HEK293T (cell line): ENCODE measurements around the gene AP1G1.

Source experiments
- ARNT ChIP-seq: fragments of 450-650 bp; IDR thresholded peaks from 2 replicates; pipeline ENCODE4 v1.6.1; 2017; ENCODE audit warnings: mild to moderate bottlenecking
- BHLHE40 ChIP-seq: fragments of 450-650 bp; IDR thresholded peaks from 2 replicates; pipeline ENCODE4 v1.6.1; 2016; ENCODE audit warnings: mild to moderate bottlenecking, moderate library complexity, borderline replicate concordance
- CTBP1 ChIP-seq: fragments of 450-650 bp; IDR thresholded peaks from 2 replicates; pipeline ENCODE4 v1.6.1; 2016; ENCODE audit warnings: borderline replicate concordance
- ELF4 ChIP-seq: fragments of 450-650 bp; IDR thresholded peaks from 2 replicates; pipeline ENCODE4 v1.6.1; 2017; ENCODE audit warnings: antibody characterized with exemption
- FOXA1 ChIP-seq: fragments of 450-650 bp; IDR thresholded peaks from 2 replicates; pipeline ENCODE4 v1.6.1; 2016; ENCODE audit warnings: mild to moderate bottlenecking
- FOXK2 ChIP-seq: fragments of 450-650 bp; IDR thresholded peaks from 2 replicates; pipeline ENCODE4 v1.6.1; 2016; ENCODE audit warnings: mild to moderate bottlenecking
- FOXM1 ChIP-seq: fragments of 450-650 bp; IDR thresholded peaks from 2 replicates; pipeline ENCODE4 v1.6.1; 2017; ENCODE audit warnings: mild to moderate bottlenecking, borderline replicate concordance
- L3MBTL2 ChIP-seq: fragments of 450-650 bp; conservative IDR thresholded peaks from 2 replicates; pipeline ENCODE4 v1.6.1; 2016; ENCODE audit warnings: mild to moderate bottlenecking
- NFRKB ChIP-seq: fragments of 450-650 bp; IDR thresholded peaks from 2 replicates; pipeline ENCODE4 v1.6.1; 2016; ENCODE audit warnings: mild to moderate bottlenecking, moderate library complexity
- PKNOX1 ChIP-seq: fragments of 450-650 bp; IDR thresholded peaks from 2 replicates; pipeline ENCODE4 v1.6.1; 2016
- SP1 ChIP-seq: fragments of 450-650 bp; IDR thresholded peaks from 2 replicates; pipeline ENCODE4 v1.6.1; 2017
- SUZ12 ChIP-seq: fragments of 450-650 bp; IDR thresholded peaks from 2 replicates; pipeline ENCODE4 v1.6.1; 2016; ENCODE audit warnings: mild to moderate bottlenecking
- TARDBP ChIP-seq: fragments of 450-650 bp; IDR thresholded peaks from 2 replicates; pipeline ENCODE4 v1.6.1; 2016
- ZNF384 ChIP-seq: fragments of 450-650 bp; IDR thresholded peaks from 2 replicates; pipeline ENCODE4 v1.6.1; 2016

GRCh38 chr16:71777329-71777728 lies 31.3 kb downstream of the AP1G1 start:
- TF ChIP-seq FOXM1 (no peak), SUZ12 (no peak), ZNF384 (no peak), SP1 (no peak), TARDBP (no peak), ELF4 (no peak), NFRKB (no peak), FOXK2 (no peak), CTBP1 (no peak), ARNT (no peak), PKNOX1 (no peak), BHLHE40 (no peak), FOXA1 (no peak), L3MBTL2 (no peak)
